ENCODE data around the gene IMMT.

DNA sequence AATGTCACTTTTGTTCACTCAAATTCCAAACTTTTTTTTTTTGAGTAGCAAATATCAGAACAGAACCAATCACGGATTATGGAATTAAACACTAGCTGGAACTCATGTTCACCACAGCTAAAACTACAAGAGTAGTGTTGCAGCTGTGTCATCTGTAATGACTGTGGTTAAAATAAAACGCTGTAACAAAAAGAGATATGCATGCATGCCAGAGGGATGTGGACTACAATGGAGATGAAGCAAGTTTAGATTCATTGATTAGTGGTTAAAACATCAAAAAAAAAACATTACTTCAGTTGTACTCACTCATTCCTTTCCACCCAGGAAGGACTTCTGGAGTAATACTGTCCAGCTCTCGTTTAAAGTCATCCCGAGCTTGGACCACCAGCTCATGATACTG is 37.0 kb downstream of the IMMT start:
- TF ChIP-seq CTCF (IDR thresholded peaks at IDR 0.05; ENCODE audit: poor library complexity, severe bottlenecking) (no peak), SMC3 (conservative IDR thresholded peaks at IDR 0.05; ENCODE audit: poor library complexity) (no peak), POLR2AphosphoS5 (IDR thresholded peaks at IDR 0.05) (no peak), EZH2 (IDR thresholded peaks at IDR 0.05; ENCODE audit: borderline replicate concordance, insufficient read depth, low read length, poor library complexity, severe bottlenecking) (no peak)
- TF ChIP-seq, protein P1, sequence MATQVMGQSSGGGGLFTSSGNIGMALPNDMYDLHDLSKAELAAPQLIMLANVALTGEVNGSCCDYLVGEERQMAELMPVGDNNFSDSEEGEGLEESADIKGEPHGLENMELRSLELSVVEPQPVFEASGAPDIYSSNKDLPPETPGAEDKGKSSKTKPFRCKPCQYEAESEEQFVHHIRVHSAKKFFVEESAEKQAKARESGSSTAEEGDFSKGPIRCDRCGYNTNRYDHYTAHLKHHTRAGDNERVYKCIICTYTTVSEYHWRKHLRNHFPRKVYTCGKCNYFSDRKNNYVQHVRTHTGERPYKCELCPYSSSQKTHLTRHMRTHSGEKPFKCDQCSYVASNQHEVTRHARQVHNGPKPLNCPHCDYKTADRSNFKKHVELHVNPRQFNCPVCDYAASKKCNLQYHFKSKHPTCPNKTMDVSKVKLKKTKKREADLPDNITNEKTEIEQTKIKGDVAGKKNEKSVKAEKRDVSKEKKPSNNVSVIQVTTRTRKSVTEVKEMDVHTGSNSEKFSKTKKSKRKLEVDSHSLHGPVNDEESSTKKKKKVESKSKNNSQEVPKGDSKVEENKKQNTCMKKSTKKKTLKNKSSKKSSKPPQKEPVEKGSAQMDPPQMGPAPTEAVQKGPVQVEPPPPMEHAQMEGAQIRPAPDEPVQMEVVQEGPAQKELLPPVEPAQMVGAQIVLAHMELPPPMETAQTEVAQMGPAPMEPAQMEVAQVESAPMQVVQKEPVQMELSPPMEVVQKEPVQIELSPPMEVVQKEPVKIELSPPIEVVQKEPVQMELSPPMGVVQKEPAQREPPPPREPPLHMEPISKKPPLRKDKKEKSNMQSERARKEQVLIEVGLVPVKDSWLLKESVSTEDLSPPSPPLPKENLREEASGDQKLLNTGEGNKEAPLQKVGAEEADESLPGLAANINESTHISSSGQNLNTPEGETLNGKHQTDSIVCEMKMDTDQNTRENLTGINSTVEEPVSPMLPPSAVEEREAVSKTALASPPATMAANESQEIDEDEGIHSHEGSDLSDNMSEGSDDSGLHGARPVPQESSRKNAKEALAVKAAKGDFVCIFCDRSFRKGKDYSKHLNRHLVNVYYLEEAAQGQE (IDR thresholded peaks at IDR 0.05; ENCODE audit: borderline replicate concordance), result no peak

Data from neural cell (in vitro differentiated cells).